Measurements from ENCODE around the gene GNA15. TPM values are rescaled to one million over a fixed set of nuclear protein-coding genes. Genes with fewer than 3 reads are reported as not detected.

Gene GNA15
- total RNA-seq, 1 experiment from 2014 or later: 0.22 TPM

GRCh38 chr19:3102239-3103140 lies 33.3 kb upstream of the GNA15 start (continued):
- TF ChIP-seq ZNF512 (CRISPR knock-in tag; IDR thresholded peaks at IDR 0.05; ENCODE audit: borderline replicate concordance): no peak
- TF ChIP-seq ZNF671 (CRISPR knock-in tag; IDR thresholded peaks at IDR 0.05): no peak
- TF ChIP-seq ESRRA (CRISPR knock-in tag; IDR thresholded peaks at IDR 0.05; ENCODE audit: borderline replicate concordance): no peak
- TF ChIP-seq ZNF423 (CRISPR knock-in tag; IDR thresholded peaks at IDR 0.05): no peak
- no peak for TF ChIP-seq IRF2 (CRISPR knock-in tag; IDR thresholded peaks at IDR 0.05; ENCODE audit: borderline replicate concordance, low read depth)
- TF ChIP-seq TEAD4 (CRISPR knock-in tag; IDR thresholded peaks at IDR 0.05): no peak
- TF ChIP-seq NR1H2 (CRISPR knock-in tag; IDR thresholded peaks at IDR 0.05): no peak
- no peak for TF ChIP-seq ZNF416 (CRISPR knock-in tag; IDR thresholded peaks at IDR 0.05)
- TF ChIP-seq TP53 (CRISPR knock-in tag; IDR thresholded peaks at IDR 0.05): no peak
- TF ChIP-seq ZNF317 (CRISPR knock-in tag; IDR thresholded peaks at IDR 0.05; ENCODE audit: borderline replicate concordance, low read depth): no peak

- TF ChIP-seq FOXJ3 (CRISPR knock-in tag; IDR thresholded peaks at IDR 0.05; ENCODE audit: borderline replicate concordance): no peak
- no peak for TF ChIP-seq ATF2 (CRISPR knock-in tag; IDR thresholded peaks at IDR 0.05; ENCODE audit: borderline replicate concordance, low read depth)
- Mint-ChIP-seq H3K27me3 (ENCODE audit: low read depth) (no peaks in the 10 kb centered on the region), H3K4me3 (no peak overlapping the region), H3K4me1 (peaks cover 19% of the 10 kb centered on the region), H3K9me3 (no peaks in the 10 kb centered on the region), H3K36me3 (no peaks in the 10 kb centered on the region), H3K27ac (no peak overlapping the region)
- no peak for ATAC-seq
- no peak for DNase-seq (ENCODE audit: low spot score)
- CTCF ChIA-PET: interaction anchor here (0.5 to 4.1 kb wide), 68 partner anchors 8 to 1696 kb away, joined by 3 to 73 read pairs (median 6); partner anchors contain the start of genes DOHH, GNA11, THOP1 and TLE2
- POLR2A ChIA-PET: interaction anchor here (1.3 kb wide), 1 partner anchor 9 kb away, joined by 4 read pairs; no protein-coding TSS in a partner anchor
Observed at GRCh38 chr19:3104708-3104983, 31.2 kb upstream of the GNA15 start.

- H3K36me3 Mint-ChIP-seq: no peaks in the 10 kb centered on the region
- ChIA-PET CTCF (interaction anchor here (0.6 to 4.1 kb wide), 8 partner anchors 11 to 155 kb away, joined by 3 to 73 read pairs (median 25); partner anchors contain the start of gene GNA11), POLR2A (no interaction called here)
Observed at GRCh38 chr19:3105641-3106508, 30.0 kb upstream of the GNA15 start.

More at GRCh38 chr19:3105641-3106508, 30.0 kb upstream of the GNA15 start:
- DNase-seq (ENCODE audit: low spot score): no peak
- Mint-ChIP-seq H3K9me3 (no peaks in the 10 kb centered on the region), H3K4me1 (peaks cover 19% of the 10 kb centered on the region), H3K27ac (peak overlapping the region; percentile 65; the same call in 1 of the 2 replicates), H3K4me3 (no peak overlapping the region), H3K27me3 (ENCODE audit: low read depth) (no peaks in the 10 kb centered on the region)
- ATAC-seq: no peak
- TF ChIP-seq MLX (CRISPR knock-in tag; IDR thresholded peaks at IDR 0.05) (no peak), CREM (CRISPR knock-in tag; IDR thresholded peaks at IDR 0.05) (no peak), ZNF416 (CRISPR knock-in tag; IDR thresholded peaks at IDR 0.05) (no peak), CREB1 (CRISPR knock-in tag; IDR thresholded peaks at IDR 0.05) (no peak), MXD4 (CRISPR knock-in tag; IDR thresholded peaks at IDR 0.05; ENCODE audit: borderline replicate concordance) (no peak), ZNF263 (CRISPR knock-in tag; IDR thresholded peaks at IDR 0.05; ENCODE audit: low read depth) (no peak), OVOL2 (CRISPR knock-in tag; IDR thresholded peaks at IDR 0.05; ENCODE audit: borderline replicate concordance) (no peak), ZNF423 (CRISPR knock-in tag; IDR thresholded peaks at IDR 0.05) (no peak)

Measured in WTC11 (cell line).